Measurements from ENCODE around the gene BUD13. TPM values are rescaled to one million over a fixed set of nuclear protein-coding genes. Genes with fewer than 3 reads are reported as not detected.

The BUD13 gene
- total RNA-seq, 1 donor from 2014 or later: 21.4 TPM

- H3K27me3 Mint-ChIP-seq (ENCODE audit: low read depth): peaks cover 51% of the 10 kb centered on the region
- DNase-seq (ENCODE audit: low spot score in 2 of 2, unreplicated experiment in 2 of 2): no peak
- H3K27ac Mint-ChIP-seq: no peak overlapping the region
- H3K4me3 Mint-ChIP-seq: no peak overlapping the region
- TF ChIP-seq CTCF (IDR thresholded peaks at IDR 0.05; ENCODE audit: unreplicated experiment): no peak
- no peaks in the 10 kb centered on the region for H3K9me3 Mint-ChIP-seq
- H3K4me1 Mint-ChIP-seq: peaks cover 3% of the 10 kb centered on the region
- no peaks in the 10 kb centered on the region for H3K36me3 Mint-ChIP-seq
Observed at GRCh38 chr11:116729501-116730240, 43.1 kb downstream of the BUD13 start.

- H3K9me3 Mint-ChIP-seq: no peaks in the 10 kb centered on the region
- no peak overlapping the region for H3K27ac Mint-ChIP-seq
- H3K4me1 Mint-ChIP-seq: peaks cover 3% of the 10 kb centered on the region
- no peaks in the 10 kb centered on the region for H3K36me3 Mint-ChIP-seq
- DNase-seq (ENCODE audit: low spot score in 2 of 2, unreplicated experiment in 2 of 2): no peak
- TF ChIP-seq CTCF (IDR thresholded peaks at IDR 0.05; ENCODE audit: unreplicated experiment): no peak
- H3K4me3 Mint-ChIP-seq: no peak overlapping the region
- peaks cover 62% of the 10 kb centered on the region for H3K27me3 Mint-ChIP-seq (ENCODE audit: low read depth)
Observed at GRCh38 chr11:116727990-116728389, 44.8 kb downstream of the BUD13 start.

- Mint-ChIP-seq H3K9me3 (no peaks in the 10 kb centered on the region), H3K27ac (no peak overlapping the region), H3K27me3 (ENCODE audit: low read depth) (peaks cover 61% of the 10 kb centered on the region), H3K36me3 (no peaks in the 10 kb centered on the region), H3K4me1 (no peaks in the 10 kb centered on the region), H3K4me3 (no peak overlapping the region)
- no peak for DNase-seq (ENCODE audit: low spot score in 2 of 2, unreplicated experiment in 2 of 2)
- no peak for TF ChIP-seq CTCF (IDR thresholded peaks at IDR 0.05; ENCODE audit: unreplicated experiment)
Observed at GRCh38 chr11:116725434-116726221, 47.2 kb downstream of the BUD13 start.

GRCh38 chr11:116724813-116725212, 48.0 kb downstream of the BUD13 start:
- Mint-ChIP-seq H3K4me3 (no peak overlapping the region), H3K4me1 (no peaks in the 10 kb centered on the region), H3K9me3 (no peaks in the 10 kb centered on the region), H3K36me3 (no peaks in the 10 kb centered on the region), H3K27ac (no peak overlapping the region), H3K27me3 (ENCODE audit: low read depth) (peaks cover 64% of the 10 kb centered on the region)
- no peak for DNase-seq (ENCODE audit: low spot score in 2 of 2, unreplicated experiment in 2 of 2)
- no peak for TF ChIP-seq CTCF (IDR thresholded peaks at IDR 0.05; ENCODE audit: unreplicated experiment)

GRCh38 chr11:116723511-116723910, 49.3 kb downstream of the BUD13 start:
- DNase-seq (ENCODE audit: low spot score in 2 of 2, unreplicated experiment in 2 of 2): no peak
- H3K4me3 Mint-ChIP-seq: no peak overlapping the region
- TF ChIP-seq CTCF (IDR thresholded peaks at IDR 0.05; ENCODE audit: unreplicated experiment): no peak
- H3K9me3 Mint-ChIP-seq: no peaks in the 10 kb centered on the region
- H3K36me3 Mint-ChIP-seq: no peaks in the 10 kb centered on the region
- H3K27me3 Mint-ChIP-seq (ENCODE audit: low read depth): peaks cover 57% of the 10 kb centered on the region
- H3K27ac Mint-ChIP-seq: no peak overlapping the region
- H3K4me1 Mint-ChIP-seq: no peaks in the 10 kb centered on the region
